HCT116 (cell line): Measurements from ENCODE around the gene AASDH. TPM values are rescaled to one million over a fixed set of nuclear protein-coding genes. Genes with fewer than 3 reads are reported as not detected.

Experiments
- ATAC-seq: fragments of 200-7000 bp; cut with Tn5 transposase; 2 replicates; pipeline ENCODE4 v1.9.1; 2020; ENCODE audit warnings: mild to moderate bottlenecking, moderate library complexity
- BruUV-seq: library from RNA; stranded (reverse); fragments of 400-500 nt; replicated peaks from 2 replicates; lab custom pipeline; 2021; lab: Mats Ljungman, UMichigan
- CTCF ChIA-PET: fragments of 300-600 bp; sonication (Branson Sonifier 250); formaldehyde crosslinking; loops from one replicate; lab custom pipeline; 2021; ENCODE audit warnings: antibody characterized with exemption; lab: Charles Lee
- POLR2A ChIA-PET: fragments of 300-600, 350-600 bp; sonication (Branson Sonifier 250); formaldehyde crosslinking; loops from one replicate; lab custom pipeline; 2021; ENCODE audit warnings: antibody characterized with exemption; lab: Charles Lee
- RAD21 ChIA-PET, 2 experiments: fragments of 300-600 bp; sonication (Branson Sonifier 250); formaldehyde crosslinking; loops; one replicate each; lab custom pipeline; 2023; ENCODE audit warnings: low total read pairs in 2 of 2; ENCODE audit not compliant: uncharacterized antibody in 2 of 2, unreplicated experiment in 2 of 2, low non-redundant PET in 1 of 2; lab: Charles Lee
- DNase-seq: peaks from one replicate; pipeline ENCODE4 v3.0.0-alpha.2; 2010; ENCODE audit warnings: low read depth, low spot score
- H2AFZ ChIP-seq: fragments of 200-600 bp; shearing (Covaris generic), sonication (generic); 2 replicates; pipeline ENCODE4 v1.6.1; 2017; ENCODE audit warnings: low read depth, mixed run types, mixed read lengths, antibody characterized with exemption, low read length; ENCODE audit not compliant: poor library complexity, severe bottlenecking
- H3K27ac ChIP-seq: 2 replicates; pipeline ENCODE4 v1.5.1; 2012; ENCODE audit warnings: low read depth, low read length
- H3K27me3 ChIP-seq: fragments of 200-600 bp; sonication (generic); 2 replicates; pipeline ENCODE4 v1.6.1; 2016; ENCODE audit warnings: mixed run types, low read length, mixed read lengths; ENCODE audit not compliant: insufficient read depth
- H3K36me3 ChIP-seq, 2 experiments: fragments of 200-500 bp in 1 of 2; fragments of 200-600 bp in 1 of 2; sonication (Bioruptor generic) in 1 of 2; sonication (generic) in 1 of 2; 2 replicates each; pipeline versions ENCODE4 v1.5.1 to v1.6.1; 2014 to 2016; ENCODE audit warnings: low read length in 2 of 2, inconsistent platforms in 1 of 2, mixed read lengths in 1 of 2, mixed run types in 1 of 2; ENCODE audit not compliant: insufficient read depth in 2 of 2, control insufficient read depth in 1 of 2
- H3K4me1 ChIP-seq, 2 experiments: fragments of 200-600 bp in 1 of 2; sonication (generic) in 1 of 2; 2 replicates each; pipeline versions ENCODE4 v1.5.1 to v1.6.1; 2012 to 2017; ENCODE audit warnings: low read length in 2 of 2, inconsistent platforms in 1 of 2, mild to moderate bottlenecking in 1 of 2, mixed read lengths in 1 of 2, mixed run types in 1 of 2, moderate library complexity in 1 of 2; ENCODE audit not compliant: insufficient read depth in 2 of 2, control insufficient read depth in 1 of 2
- H3K4me2 ChIP-seq: fragments of 200-600 bp; sonication (generic); 2 replicates; pipeline ENCODE4 v1.6.1; 2017; ENCODE audit warnings: mixed run types, low read length, mixed read lengths
- H3K4me3 ChIP-seq, 2 experiments: fragments of 200-600 bp in 1 of 2; sonication (generic) in 1 of 2; replicated peaks in 1 of 2; 2 replicates each; pipeline ENCODE4 v1.5.1; 2011 to 2016; ENCODE audit warnings: low read length in 2 of 2, control low read depth in 1 of 2, low read depth in 1 of 2, mild to moderate bottlenecking in 1 of 2, mixed read lengths in 1 of 2, mixed run types in 1 of 2
- H3K79me2 ChIP-seq: fragments of 200-600 bp; sonication (generic); 2 replicates; pipeline ENCODE4 v1.6.1; 2017; ENCODE audit warnings: mild to moderate bottlenecking, mixed run types, low read length, moderate library complexity, mixed read lengths; ENCODE audit not compliant: insufficient read depth
- H3K9ac ChIP-seq: fragments of 200-600 bp; sonication (generic); 2 replicates; pipeline ENCODE4 v1.6.1; 2016; ENCODE audit warnings: low read length, mixed read lengths
- H3K9me2 ChIP-seq: fragments of 200-600 bp; sonication (generic), shearing (Covaris generic); 2 replicates; pipeline ENCODE4 v1.6.1; 2017; ENCODE audit warnings: mixed run types, mild to moderate bottlenecking, moderate library complexity; ENCODE audit not compliant: insufficient read depth
- H3K9me3 ChIP-seq, 2 experiments: fragments of 200-500 bp in 1 of 2; fragments of 200-600 bp in 1 of 2; sonication (Bioruptor generic) in 1 of 2; sonication (generic) in 1 of 2; 2 replicates each; pipeline ENCODE4 v1.6.1; 2014 to 2017; ENCODE audit warnings: low read length in 2 of 2, mixed read lengths in 2 of 2, inconsistent platforms in 1 of 2, low read depth in 1 of 2, mild to moderate bottlenecking in 1 of 2, mixed run types in 1 of 2, moderate library complexity in 1 of 2; ENCODE audit not compliant: control insufficient read depth in 1 of 2, insufficient read depth in 1 of 2
- H4K20me1 ChIP-seq: fragments of 200-600 bp; sonication (generic), shearing (Covaris generic); 2 replicates; pipeline ENCODE4 v1.6.1; 2017; ENCODE audit warnings: mixed run types, mild to moderate bottlenecking, moderate library complexity; ENCODE audit not compliant: insufficient read depth
- CEBPB ChIP-seq: IDR thresholded peaks from 2 replicates; pipeline ENCODE4 v1.6.1; 2012; ENCODE audit warnings: low read depth
- CTCF ChIP-seq, 3 experiments: fragments of 200-600 bp in 1 of 3; sonication (generic) in 1 of 3; IDR thresholded peaks in 2 of 3; conservative IDR thresholded peaks in 1 of 3; 2 replicates each; pipeline ENCODE4 v1.5.1; 2012 to 2017; ENCODE audit warnings: low read depth in 2 of 3, low read length in 2 of 3, antibody characterized with exemption in 1 of 3, borderline replicate concordance in 1 of 3, control low read depth in 1 of 3, mild to moderate bottlenecking in 1 of 3, mixed read lengths in 1 of 3, mixed run types in 1 of 3, moderate library complexity in 1 of 3; ENCODE audit not compliant: insufficient read depth in 1 of 3
- EGR1 ChIP-seq: IDR thresholded peaks from 2 replicates; pipeline ENCODE4 v1.6.1; 2012; ENCODE audit warnings: low read depth
- EZH2 ChIP-seq: fragments of 200-600 bp; sonication (generic); IDR thresholded peaks from 2 replicates; pipeline ENCODE4 v1.6.1; 2017; ENCODE audit warnings: antibody characterized with exemption, mixed run types
- EZH2phosphoT487 ChIP-seq: fragments of 200-600 bp; IDR thresholded peaks from 2 replicates; pipeline ENCODE4 v1.6.1; 2018; ENCODE audit warnings: antibody characterized with exemption, borderline replicate concordance
- JUND ChIP-seq: IDR thresholded peaks from 2 replicates; pipeline ENCODE4 v1.6.1; 2012
- POLR2A ChIP-seq: IDR thresholded peaks from 2 replicates; pipeline ENCODE4 v1.7.0; 2011; ENCODE audit warnings: borderline replicate concordance; ENCODE audit not compliant: insufficient read depth, insufficient read length; ENCODE audit errors: extremely low read depth
- POLR2AphosphoS5 ChIP-seq: IDR thresholded peaks from 2 replicates; pipeline ENCODE4 v1.6.1; 2011; ENCODE audit warnings: mild to moderate bottlenecking, low read depth, low read length, moderate library complexity
- REST ChIP-seq: IDR thresholded peaks from 2 replicates; pipeline ENCODE4 v1.6.1; 2012; ENCODE audit warnings: low read depth
- ZFX ChIP-seq: fragments of 450-650 bp; IDR thresholded peaks from 2 replicates; pipeline ENCODE4 v1.6.1; 2017
- intact Hi-C: fragments of 100-400 bp; cut with micrococcal nuclease; formaldehyde crosslinking; loops from 2 replicates; pipeline ENCODE4 v1.10.0; 2022
- total RNA-seq: library from RNA; stranded (reverse); gene quantifications from one replicate; pipeline ENCODE4 v1.2.1, GENCODE V29; 2021; ENCODE audit not compliant: unreplicated experiment

The AASDH gene
- total RNA-seq, 1 experiment from 2014 or later: 13.7 TPM

- H3K9ac ChIP-seq: peak overlapping the region; percentile 92
- TF ChIP-seq CTCF (IDR thresholded peaks at IDR 0.05 in 2 of 3, conservative IDR thresholded peaks at IDR 0.05 in 1 of 3; ENCODE audit: borderline replicate concordance in 1 of 3, insufficient read depth in 1 of 3, low read depth in 2 of 3, low read length in 2 of 3): no peak
- TF ChIP-seq POLR2AphosphoS5: no peak
- no peak for TF ChIP-seq EZH2phosphoT487
- TF ChIP-seq POLR2A: no peak
- H3K4me1 ChIP-seq: peaks cover 7 to 15% of the 10 kb centered on the region in 2 experiments; a peak in 3 of 4 replicates
- no TSS peak for BruUV-seq
- ATAC-seq (no peak), DNase-seq (no peak)
- H3K79me2 ChIP-seq: peaks cover 22% of the 10 kb centered on the region
- H3K9me2 ChIP-seq: no peaks in the 10 kb centered on the region
- H3K27me3 ChIP-seq: no peaks in the 10 kb centered on the region
- H2AFZ ChIP-seq: no peak overlapping the region
- H4K20me1 ChIP-seq: no peaks in the 10 kb centered on the region
- no peaks in the 10 kb centered on the region for H3K9me3 ChIP-seq
- peak overlapping the region; percentile 89 for H3K4me2 ChIP-seq
- H3K36me3 ChIP-seq: peaks cover 0 to 3% of the 10 kb centered on the region in 2 experiments; a peak in 2 of 4 replicates
- H3K4me3 ChIP-seq: peak overlapping the region; percentile 77 to 85
- CTCF ChIA-PET: no interaction called here
- POLR2A ChIA-PET: interaction anchor here (1.2 kb wide), 1 partner anchor 17 kb away, joined by 4 read pairs; no protein-coding TSS in a partner anchor
- RAD21 ChIA-PET: no interaction called here
- H3K27ac ChIP-seq: no peak overlapping the region
- intact Hi-C loops: no loop called here
These were observed 1.0 kb upstream of the AASDH start for GRCh38 chr4:56388306-56388705.

GRCh38 chr4:56386091-56386490 lies 1.2 kb downstream of the AASDH start:
- ChIA-PET RAD21 (no interaction called here), CTCF (interaction anchor here (0.7 kb wide), 1 partner anchor 748 kb away, joined by 5 read pairs; no protein-coding TSS in a partner anchor), POLR2A (interaction anchor here (0.6 to 2.2 kb wide), 4 partner anchors 49 to 450 kb away, joined by 4 to 18 read pairs (median 5); partner anchors contain the start of genes CEP135, PAICS and PPAT)
- Histone ChIP-seq H3K4me2 (peak overlapping the region; percentile 89), H3K4me1 (peaks cover 7 to 15% of the 10 kb centered on the region in 2 experiments; a peak in 3 of 4 replicates), H4K20me1 (no peaks in the 10 kb centered on the region), H2AFZ (no peak overlapping the region), H3K27me3 (no peaks in the 10 kb centered on the region), H3K9me3 (no peaks in the 10 kb centered on the region), H3K4me3 (peak overlapping the region; percentile 51 to 85), H3K79me2 (peaks cover 28% of the 10 kb centered on the region), H3K9ac (peak overlapping the region; percentile 92), H3K9me2 (no peaks in the 10 kb centered on the region), H3K36me3 (peaks cover 2 to 7% of the 10 kb centered on the region in 2 experiments; a peak in 2 of 4 replicates), H3K27ac (peak overlapping the region; percentile 86)
- no peak for TF ChIP-seq EZH2phosphoT487
- no peak for TF ChIP-seq EZH2
- TF ChIP-seq ZFX: no peak
- no peak for TF ChIP-seq EGR1
- 0 out of 2 replicates have a peak, but pooled peaks have one; percentile 12 for TF ChIP-seq CEBPB
- no peak for TF ChIP-seq JUND
- TF ChIP-seq REST: no peak
- ATAC-seq (no peak), DNase-seq (no peak)
- no TSS peak for BruUV-seq
- intact Hi-C loops: no loop called here
